HG02840 (cell line): ENCODE results near the gene TCEANC.
A peak's percentile ranks its signal among the peaks of the same experiment; 100 is the strongest.

Experiments used
- ATAC-seq: cut with Tn5 transposase; IDR thresholded peaks from one replicate; pipeline ENCODE4 v1.9.1; 2021; ENCODE audit warnings: mild to moderate bottlenecking, moderate library complexity, moderate number of reproducible peaks; ENCODE audit not compliant: unreplicated experiment, low FRiP score

TCEANC gene

GRCh38 chrX:13690836-13691235 lies 37.9 kb downstream of the TCEANC start:
- no peak for ATAC-seq

GRCh38 chrX:13691841-13692371 lies 39.0 kb downstream of the TCEANC start:
- ATAC-seq, result no peak

- no peak for ATAC-seq
Observed at GRCh38 chrX:13692771-13693231, 39.9 kb downstream of the TCEANC start.

- ATAC-seq, result no peak
Observed at GRCh38 chrX:13693341-13693961, 40.5 kb downstream of the TCEANC start.

- no peak for ATAC-seq
Observed at GRCh38 chrX:13694359-13694758, 41.4 kb downstream of the TCEANC start.

- ATAC-seq, result no peak
Observed at GRCh38 chrX:13694983-13695382, 42.0 kb downstream of the TCEANC start.

GRCh38 chrX:13695601-13696115 lies 42.7 kb downstream of the TCEANC start:
- no peak for ATAC-seq

GRCh38 chrX:13697455-13697854 lies 44.5 kb downstream of the TCEANC start:
- peak; percentile 51 for ATAC-seq

- no peak for ATAC-seq
Observed at GRCh38 chrX:13697976-13698375, 45.0 kb downstream of the TCEANC start.

GRCh38 chrX:13698432-13698831 lies 45.5 kb downstream of the TCEANC start:
- ATAC-seq, result no peak

GRCh38 chrX:13699183-13699826 lies 46.4 kb downstream of the TCEANC start:
- no peak for ATAC-seq

GRCh38 chrX:13700380-13700779 lies 47.4 kb downstream of the TCEANC start:
- ATAC-seq, result no peak

GRCh38 chrX:13702111-13702789 lies 49.3 kb downstream of the TCEANC start:
- no peak for ATAC-seq

GRCh38 chrX:13703135-13703534 lies 50.2 kb downstream of the TCEANC start:
- ATAC-seq, result no peak

- ATAC-seq, result no peak
Observed at GRCh38 chrX:13703589-13703988, 50.6 kb downstream of the TCEANC start.

- no peak for ATAC-seq
Observed at GRCh38 chrX:13711141-13711540, 58.2 kb downstream of the TCEANC start.
